Dermis blood vessel endothelial cell (primary cell): ENCODE data around the gene BCAS3. TPM values are rescaled to one million over a fixed set of nuclear protein-coding genes. Genes with fewer than 3 reads are reported as not detected.
A peak's percentile ranks its signal among the peaks of the same experiment; 100 is the strongest.

ENCODE experiments used
- DNase-seq: peaks from one replicate; pipeline ENCODE4 v3.0.0; 2010
- total RNA-seq: library from RNA; depleted of rRNA; stranded (reverse); fragments of >200 nt; gene quantifications from 2 replicates; pipeline ENCODE4 v1.2.3, GENCODE V29; 2014

BCAS3 gene
- total RNA-seq, 1 donor from 2014 or later: 27.4 TPM

DNA sequence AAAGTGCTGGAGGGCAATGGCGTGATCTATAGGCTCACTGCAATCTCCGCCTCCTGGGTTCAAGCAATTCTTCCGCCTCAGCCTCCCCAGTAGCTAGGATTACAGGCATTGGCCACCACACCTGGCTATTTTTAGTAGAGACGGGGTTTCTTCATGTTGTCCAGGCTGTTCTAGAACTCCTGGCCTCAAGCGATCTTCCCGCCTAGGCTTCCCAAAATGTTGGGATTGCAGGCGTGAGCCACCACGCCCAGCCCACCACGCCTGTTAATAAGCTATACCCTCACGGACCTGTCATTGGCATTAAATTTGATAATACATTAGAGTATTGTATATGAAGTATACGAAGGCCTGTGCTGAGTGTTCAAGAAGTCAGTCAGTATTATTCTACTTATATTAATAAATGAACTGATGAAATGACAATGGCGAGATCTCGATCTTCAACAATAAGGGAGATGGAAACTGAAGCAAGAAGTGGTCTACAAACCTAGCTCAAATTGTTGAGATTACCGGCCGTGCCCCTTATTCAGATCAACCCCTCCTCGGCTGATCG is 818 bp upstream of the BCAS3 start:
- DNase-seq: no peak

DNA sequence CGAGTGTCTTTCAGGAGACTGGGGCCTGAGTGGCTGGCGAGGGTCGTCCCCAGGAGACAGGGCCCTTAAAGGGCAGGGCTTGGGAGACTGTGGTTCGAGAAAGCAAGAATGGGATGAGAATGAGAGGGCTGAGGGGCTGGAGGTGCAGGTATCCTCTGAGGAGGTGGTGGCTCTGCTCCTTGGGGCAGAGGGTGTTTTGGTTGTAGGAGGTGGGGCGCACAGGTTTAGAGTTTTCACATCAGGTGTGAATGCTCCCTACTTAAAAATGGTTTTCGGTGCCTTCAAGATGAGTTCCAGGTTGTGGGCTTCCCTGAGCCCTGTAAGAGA is 430 bp downstream of the BCAS3 start:
- no peak for DNase-seq

DNA sequence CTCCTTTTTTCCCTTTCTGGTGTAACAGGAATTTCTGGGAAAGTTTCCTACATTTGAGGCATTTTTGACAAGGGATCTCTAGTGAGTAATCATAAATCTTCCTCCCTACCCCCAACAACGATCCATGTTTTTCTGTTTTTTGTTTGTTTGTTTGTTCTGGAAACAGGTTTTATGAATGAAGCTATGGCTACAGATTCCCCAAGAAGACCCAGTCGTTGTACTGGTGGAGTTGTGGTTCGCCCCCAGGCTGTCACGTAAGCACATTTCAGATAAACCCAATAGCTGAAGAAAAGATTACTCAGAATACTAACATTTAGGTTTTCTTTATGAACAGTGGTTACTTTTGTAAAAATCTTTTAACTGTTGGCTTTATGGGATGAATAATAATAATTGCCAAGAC is 1.6 kb downstream of the BCAS3 start:
- DNase-seq: no peak

DNA sequence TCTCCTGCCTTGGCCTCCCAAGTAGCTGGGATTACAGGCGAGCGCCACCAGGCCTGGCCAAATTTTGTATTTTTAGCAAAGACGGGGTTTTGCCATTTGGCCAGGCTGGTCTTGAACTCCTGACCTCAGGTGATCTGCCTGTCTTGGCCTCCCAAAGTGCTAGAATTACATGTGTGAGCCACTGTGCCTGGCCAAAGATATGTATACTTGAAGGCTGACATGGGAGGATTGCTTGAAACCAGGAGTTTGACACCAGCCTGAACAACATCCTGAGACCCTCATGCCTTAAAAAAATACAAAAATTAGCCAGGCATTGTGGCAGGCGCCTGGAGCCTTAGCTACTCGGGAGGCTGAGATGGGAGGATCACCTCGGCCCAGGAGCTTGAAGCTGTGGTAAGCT is 3.1 kb downstream of the BCAS3 start:
- no peak for DNase-seq

DNA sequence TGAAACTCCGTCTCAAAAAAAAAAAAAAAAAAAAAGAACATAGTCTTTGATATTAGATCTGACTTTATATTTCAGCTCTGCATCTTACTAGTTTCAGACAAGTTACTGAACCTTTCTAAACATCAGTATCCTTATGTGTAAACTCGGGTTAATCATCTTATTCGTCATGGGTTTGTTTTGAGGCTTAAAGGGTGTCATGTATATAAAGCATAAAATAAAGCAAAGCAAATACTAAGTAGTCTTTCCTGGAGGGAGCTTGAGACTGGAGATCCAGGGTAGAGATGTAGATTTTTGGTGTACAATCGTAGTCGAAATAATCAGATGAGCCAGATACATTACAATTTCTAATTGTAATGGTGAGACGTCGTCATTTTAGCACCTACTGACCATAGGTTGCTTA is 7.8 kb downstream of the BCAS3 start:
- no peak for DNase-seq

DNA sequence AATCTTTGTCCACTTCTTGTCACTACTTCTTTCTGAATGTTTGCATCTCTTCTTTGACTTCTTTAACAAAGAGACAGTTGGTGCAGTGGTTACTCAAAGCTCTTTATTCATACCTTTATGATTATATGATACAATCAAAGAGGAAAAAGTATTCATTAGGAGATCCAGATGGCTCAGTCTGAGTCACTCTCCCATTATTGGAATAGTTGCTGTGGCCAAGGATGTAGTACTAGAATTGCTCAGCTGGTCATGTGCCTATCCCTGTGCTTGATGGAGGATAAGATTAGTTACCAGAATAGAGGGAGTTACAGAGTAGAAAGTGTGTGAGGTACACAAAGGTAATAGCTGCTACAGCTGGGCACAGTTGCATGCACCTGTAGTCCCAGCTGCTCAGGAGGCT is 18.3 kb downstream of the BCAS3 start:
- peak; percentile 29 for DNase-seq

DNA sequence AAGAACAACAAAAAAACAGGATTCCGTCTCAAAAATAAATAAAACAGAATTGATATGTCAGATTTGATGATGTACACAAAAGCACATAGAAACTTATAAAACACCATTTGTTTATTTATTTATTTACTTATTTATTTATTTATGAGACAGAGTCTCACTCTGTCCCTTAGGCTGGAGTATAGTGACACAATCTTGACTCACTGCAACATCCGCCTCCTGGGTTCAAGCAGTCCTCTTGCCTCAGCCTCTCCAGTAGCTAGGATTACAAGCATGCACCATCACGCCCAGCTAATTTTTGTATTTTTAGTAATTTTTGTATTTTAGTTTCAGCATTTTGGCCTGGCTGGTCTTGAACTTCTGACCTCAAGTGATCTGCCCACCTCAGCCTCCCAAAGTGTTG is 21.4 kb downstream of the BCAS3 start:
- DNase-seq: no peak

DNA sequence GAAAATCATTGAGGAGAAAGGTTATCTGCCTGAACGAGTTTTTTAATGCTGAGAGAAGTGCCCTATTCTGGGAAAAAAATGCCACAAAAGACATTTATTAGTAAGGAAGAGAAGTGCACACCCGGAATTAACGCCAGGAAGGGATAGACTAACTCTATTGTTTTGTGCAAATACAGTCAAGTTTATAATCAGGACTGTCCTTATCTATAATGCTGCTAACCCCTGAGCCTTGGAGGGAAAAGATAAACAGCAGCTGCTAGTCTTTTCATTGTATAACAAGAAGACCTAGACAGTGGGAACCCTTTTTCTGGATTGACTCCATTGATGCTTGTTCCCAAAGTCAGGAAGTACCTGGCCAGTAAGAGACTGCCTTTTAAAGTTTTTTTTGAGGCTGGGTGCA is 26.5 kb downstream of the BCAS3 start:
- DNase-seq: peak; percentile 59

DNA sequence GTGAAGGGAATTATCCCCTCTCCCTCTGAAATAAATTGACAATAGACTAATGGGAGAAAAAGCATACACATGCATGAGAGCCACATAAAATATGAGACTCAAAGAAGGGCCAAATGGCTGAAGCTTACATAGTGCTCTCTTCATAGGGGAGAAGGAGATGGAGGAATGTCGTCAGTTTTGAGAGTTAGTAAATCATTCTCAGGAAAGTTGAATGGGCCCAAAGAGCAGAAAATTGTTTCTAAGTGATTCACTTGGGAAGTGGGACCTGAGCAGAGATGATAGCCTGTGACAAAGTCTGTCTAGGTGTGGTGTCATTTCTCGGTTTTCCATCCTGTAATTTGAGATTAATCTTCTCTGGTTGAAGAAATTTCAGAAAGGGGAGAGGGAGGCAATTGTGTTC is 35.0 kb downstream of the BCAS3 start:
- DNase-seq: no peak

DNA sequence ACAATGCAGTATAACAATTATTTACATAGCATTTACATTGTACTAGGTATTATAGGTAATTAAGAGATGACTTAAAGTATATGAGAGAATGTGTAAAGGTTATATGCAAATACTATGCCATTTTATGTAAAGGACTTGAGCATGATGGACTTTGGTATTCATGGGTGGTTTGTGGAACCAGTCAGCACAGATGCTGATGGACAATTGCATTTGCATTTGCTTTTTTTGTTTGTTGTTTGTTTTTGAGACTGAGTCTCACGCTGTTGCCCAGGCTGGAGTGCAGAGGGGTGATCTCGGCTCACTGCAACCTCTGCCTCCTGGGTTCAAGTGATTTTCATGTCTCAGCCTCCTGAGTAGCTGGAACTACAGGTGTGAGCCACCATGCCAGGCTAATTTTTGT is 36.0 kb downstream of the BCAS3 start:
- no peak for DNase-seq

DNA sequence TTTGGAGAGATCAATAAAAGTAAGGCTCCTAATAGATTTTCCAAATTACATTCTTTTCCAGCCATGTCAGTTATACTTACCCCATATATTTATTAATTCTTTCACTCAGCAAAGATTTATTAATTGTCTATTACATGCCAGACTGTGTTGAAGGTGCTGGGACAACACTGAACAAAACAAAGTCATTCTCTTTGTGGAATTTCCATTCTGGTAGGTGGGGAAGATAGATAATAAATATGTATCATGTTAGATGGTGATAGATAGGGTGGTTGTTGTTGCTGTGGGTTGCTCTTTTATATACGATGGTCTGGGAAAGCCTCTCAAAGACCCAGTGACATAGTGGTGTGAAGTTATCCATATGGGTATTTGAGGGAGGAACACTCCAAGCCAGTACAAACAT is 39.1 kb downstream of the BCAS3 start:
- no peak for DNase-seq

DNA sequence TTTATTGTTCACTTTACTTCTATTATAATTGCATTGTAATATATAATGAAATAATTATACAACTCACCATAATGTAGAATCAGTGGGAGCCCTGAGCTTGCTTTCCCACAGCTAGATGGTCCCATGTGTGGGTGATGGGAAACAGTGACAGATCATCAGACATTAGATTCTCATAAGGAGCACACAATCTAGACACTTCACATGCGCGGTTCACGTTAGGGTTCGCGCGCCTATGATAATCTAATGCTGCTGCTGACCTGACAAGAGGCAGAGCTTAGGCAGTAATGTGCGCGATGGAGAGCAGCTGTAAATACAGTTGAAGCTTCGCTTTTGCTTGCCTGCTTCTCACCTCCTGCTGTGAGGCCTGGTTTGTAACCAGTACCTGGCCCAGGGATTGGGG is 40.2 kb downstream of the BCAS3 start:
- DNase-seq: no peak

DNA sequence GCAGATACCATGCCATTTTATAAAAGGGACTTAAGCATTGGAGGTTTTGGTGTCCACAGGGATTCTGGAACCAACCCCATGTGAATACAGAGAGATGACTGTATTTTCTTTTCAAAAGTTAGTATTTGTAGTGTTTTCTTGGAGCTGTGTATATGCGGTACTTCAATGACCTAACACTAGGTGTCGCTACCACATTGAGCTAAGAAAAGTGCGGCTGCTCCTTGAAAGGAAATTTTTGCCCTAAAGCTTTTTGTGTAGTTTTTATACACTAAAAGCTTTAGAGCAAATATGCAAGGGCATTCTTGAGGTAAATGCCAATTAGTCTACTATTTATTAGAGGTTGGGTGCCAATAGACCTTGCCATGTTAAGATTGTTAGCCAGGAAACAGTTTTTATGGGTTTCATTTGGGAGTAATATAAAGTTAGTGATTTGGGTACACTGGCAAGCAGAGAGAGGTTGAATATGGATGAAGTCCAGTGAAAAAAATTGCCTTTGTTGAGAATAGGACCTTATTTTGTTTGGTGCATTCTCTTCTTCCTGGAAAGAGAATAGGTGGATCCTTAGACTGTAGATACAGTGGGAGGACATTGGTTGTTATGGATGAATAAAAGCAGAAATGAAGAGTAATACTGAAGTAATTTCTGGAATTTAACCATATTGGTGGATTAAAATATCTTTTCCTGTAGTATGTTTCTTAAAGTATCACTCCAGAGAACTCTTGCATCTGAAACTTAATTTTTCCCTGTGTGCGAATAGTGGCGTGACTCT is 43.3 kb downstream of the BCAS3 start:
- peak; percentile 87 for DNase-seq

DNA sequence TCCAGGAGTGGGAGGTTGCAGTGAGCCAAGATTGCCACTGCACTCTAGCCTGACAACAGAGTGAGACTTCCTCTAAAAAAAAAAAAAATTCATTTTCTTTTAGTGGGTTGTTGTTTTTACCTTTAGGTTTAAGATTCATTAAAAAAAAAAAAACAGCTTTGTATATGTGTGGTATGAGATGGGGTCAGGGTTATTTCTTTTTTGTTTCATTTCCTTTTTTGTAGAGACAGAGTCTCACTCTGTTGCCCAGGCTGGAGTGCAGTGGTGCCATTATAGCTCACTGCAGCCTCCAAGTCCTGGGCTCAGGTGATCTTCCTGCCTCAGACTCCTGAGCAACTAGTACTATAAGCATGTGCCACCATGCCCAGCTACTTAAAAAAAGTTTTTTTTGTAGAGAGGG is 47.0 kb downstream of the BCAS3 start:
- no peak for DNase-seq

DNA sequence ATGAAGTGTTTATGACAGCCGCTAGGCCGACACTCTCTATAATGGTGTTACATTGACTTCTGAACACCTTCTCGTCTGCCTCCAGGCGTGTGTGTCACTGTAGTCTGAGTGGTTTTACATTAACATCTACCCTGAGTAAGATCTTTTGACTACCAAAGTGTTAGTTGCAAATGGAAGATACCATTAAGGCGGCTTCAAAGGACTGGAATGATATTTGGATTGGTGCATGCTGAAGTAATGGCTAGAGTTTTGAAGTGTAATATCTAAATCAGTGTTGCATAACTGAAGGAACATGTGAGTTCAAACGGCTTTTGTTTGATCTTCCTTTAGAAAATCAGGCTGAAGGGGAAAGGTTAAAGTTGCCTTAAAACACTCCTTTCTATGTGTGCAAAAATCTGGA is 52.2 kb downstream of the BCAS3 start:
- no peak for DNase-seq

DNA sequence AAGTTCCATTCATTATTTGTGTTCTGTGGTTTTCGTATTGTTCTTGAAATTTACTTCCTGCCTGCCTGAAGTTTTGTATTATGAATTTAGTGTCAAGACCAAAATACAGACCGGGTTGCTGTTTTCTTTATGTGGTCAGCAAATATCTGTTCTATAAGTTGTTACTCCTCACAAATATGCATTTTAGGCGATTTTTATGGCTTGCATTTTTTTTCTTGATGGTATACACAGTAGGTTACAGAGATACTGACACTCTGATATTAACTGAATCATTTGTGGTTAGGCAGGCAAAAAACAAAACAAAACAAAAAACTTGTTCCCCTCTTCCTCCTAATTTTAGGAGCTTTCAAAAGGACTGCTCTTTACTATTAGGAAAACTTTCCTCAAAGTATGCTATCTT is 52.6 kb downstream of the BCAS3 start:
- DNase-seq: peak; percentile 4

DNA sequence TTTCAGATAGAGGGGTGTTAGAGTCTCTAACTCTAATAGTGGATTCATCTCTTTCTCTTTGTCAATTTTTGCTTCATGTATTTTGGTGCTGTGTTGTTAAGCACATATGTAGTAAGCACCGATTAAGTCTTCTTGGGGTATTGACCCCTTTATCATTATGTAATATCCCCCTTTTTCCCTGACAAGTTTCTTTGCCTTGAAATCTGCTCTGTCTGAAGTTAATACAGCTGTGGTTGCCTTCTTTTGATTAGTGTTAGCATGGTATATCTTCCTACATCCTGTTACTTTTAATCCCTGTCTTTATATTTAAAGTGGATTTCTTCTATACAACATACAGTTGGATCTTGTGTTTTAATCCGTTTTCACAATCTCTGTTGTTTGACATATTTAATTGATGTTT is 60.6 kb downstream of the BCAS3 start:
- DNase-seq: no peak

DNA sequence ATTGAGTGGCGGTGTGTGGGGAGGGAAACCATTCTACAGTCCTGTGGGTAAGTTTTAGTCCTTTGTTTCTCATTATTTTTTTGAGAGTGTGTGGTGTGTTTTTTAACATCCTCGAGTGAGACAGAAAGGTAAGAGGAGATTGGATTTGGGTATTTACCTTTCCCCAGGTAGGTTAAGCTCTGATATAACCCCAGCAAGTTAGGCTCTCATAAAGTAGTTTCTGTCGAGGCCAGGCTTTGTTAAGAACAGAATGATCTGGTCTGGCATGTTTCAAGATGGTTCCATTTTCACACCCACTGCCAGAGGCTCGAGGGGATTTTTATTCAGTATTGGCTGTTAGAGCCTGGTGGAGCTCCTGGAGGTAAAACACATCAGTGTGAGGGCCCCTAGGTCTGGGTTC is 62.9 kb downstream of the BCAS3 start:
- DNase-seq: no peak

DNA sequence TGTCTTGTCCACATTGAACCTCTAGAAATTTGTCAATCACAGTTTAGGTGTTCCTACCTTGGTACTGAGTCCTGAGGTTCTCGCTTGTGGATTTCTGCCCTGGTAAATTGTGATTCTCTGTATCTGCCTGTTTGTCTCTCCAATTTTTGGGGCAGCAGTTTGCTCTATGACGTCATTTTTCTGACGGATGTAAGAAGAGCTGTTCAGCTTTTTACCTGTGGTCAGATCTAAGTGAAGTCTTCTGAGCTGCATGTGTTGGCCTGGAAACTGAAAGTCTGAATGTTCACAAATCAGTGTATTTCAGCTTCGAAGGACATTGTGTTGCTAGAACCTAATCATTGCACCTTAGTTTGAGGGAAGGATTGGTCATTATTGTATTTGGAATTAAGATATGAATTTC is 63.4 kb downstream of the BCAS3 start:
- no peak for DNase-seq

DNA sequence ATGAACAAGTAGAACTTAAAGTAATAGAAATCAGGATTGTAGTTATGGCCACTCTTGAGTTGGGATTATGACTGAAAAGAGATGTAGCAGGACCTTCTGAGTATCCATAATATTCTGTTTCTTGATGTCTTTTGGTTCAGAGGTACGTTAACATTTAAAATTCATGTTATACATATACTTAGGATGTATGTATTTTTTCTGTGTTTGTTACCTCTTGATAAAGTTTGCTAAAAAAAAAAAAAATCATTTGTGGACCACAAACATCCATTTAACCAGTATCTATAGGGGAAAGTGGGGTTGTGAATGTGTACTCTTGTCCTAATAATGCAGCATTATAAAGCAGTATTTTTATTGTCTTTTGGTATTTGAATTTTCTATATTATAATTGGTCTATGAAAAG is 65.6 kb downstream of the BCAS3 start:
- no peak for DNase-seq

DNA sequence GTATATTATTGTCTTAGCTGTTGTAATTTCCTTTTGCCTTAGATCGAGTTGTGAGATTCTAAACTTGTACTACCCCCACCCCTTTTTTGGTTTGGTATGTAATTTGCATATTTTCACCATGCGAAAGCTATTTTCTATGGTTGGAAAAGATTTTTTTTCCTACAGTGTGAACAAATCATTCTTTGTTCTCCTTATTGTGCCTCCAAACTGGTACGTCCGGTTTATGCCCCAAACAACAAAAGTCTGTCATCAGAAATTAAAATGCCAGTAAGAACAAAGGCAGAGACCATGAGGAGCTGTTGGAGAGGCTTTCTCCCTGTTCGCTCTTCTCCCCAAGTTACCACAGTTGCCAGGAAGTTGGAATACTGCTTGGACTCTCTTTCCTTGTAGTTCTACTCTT is 66.1 kb downstream of the BCAS3 start:
- peak; percentile 28 for DNase-seq

DNA sequence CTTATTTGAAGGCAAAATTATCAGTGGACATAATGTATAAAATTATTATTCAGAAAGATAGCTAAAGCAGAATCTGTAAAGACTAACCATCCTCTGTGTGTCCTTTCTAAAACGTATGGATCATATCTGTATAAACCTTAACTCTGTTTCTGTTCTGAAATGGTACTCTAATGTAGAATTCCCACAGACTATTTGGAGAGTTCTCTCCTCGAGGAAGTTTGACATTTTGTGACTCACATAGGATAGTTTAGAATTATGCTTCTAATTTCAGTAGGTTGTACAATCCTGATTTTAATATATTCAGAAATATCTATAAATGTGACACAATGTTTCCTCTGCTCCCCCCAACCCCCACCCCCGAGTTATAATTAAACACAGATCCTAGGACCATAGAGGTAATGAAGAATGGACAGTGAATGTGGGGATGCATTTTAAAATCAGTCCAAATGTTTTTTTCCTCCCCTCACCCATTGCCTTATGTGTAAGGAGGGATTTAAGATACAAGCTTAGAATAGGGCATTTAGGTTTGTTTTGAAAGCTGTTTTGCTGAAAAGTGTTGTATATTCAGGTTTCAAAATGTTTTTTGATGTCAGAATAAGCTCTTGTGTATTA is 66.8 kb downstream of the BCAS3 start:
- DNase-seq: no peak

DNA sequence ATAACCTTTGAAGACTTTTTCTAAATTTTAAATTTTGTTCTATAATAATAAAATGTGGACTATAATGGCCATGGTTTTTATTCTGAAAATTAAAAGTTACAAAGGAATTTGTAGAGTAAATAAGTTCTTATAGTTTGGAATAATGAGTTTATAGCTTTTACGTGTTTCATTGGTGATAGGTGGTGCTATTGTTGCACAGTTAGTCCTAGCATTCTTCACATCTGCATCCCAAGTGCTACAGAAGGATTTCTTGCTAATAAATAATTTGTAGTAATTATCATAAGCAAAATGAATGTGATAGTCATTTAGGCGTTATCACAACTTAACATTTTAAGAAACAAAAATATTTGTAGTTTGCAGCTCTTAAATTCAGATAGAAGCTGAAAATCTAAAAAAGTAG is 67.9 kb downstream of the BCAS3 start:
- no peak for DNase-seq

DNA sequence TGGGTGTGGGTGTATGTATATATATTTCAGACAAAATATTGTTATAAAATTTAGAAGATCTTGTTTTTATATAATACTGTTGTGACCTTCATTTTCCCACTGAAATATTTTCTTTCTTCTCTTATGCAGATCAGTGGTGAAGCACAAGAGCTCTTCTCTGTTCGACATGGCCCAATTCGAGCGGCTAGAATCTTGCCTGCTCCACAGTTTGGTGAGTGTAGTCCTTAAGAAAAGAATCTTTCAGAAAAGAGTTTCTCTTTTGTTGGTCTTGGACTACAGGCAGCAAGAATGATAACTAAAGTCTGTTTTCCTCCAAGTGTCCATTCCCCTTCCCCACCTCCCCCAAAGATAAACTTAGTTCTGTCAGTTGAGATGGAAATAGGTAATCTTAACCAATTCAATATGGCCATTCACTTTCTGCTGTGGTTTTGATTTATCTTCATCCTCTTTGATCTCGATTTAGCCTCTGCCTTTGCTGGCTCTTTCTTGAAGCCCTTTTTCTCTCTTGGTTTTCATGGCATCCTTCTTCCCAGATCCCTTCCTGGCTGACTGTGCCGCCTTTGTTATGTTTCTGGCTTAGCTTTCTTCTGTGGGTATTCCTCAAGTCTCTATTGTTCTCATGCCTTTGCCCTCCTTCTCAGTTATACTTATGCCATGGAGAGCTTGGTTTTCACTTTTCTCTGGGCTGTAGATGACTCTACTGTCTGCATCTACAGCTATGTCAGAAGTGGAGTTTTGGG is 69.6 kb downstream of the BCAS3 start:
- no peak for DNase-seq
